ENCODE data around the gene RPL38.

GRCh38 chr17:74196541-74197317 lies 6.7 kb upstream of the RPL38 start:
- no peak for TF ChIP-seq CTCF (conservative IDR thresholded peaks at IDR 0.05 in 1 of 2, IDR thresholded peaks at IDR 0.05 in 1 of 2; ENCODE audit: low read depth in 1 of 2, low read length in 2 of 2)
- TF ChIP-seq EZH2 (IDR thresholded peaks at IDR 0.05; ENCODE audit: low read length, missing control alignments) = no peak
